Heart left ventricle (tissue), 16 donors: ENCODE measurements around the gene CPNE4. TPM values are rescaled to one million over a fixed set of nuclear protein-coding genes. Genes with fewer than 3 reads are reported as not detected.

Source experiments
- ATAC-seq, 4 donors: fragments of 200-7000 bp; cut with Tn5 transposase; one replicate each; pipeline ENCODE4 v1.9.1; 2020 to 2022; ENCODE audit warnings: moderate library complexity in 4 of 4, mild to moderate bottlenecking in 3 of 4, moderate number of reproducible peaks in 1 of 4
- DNase-seq, 5 donors: peaks; one replicate each; pipeline ENCODE4 v3.0.0-alpha.2; 2020
- H3K27ac ChIP-seq, 12 donors: fragments of 200-600 bp; sonication (generic) in 4 of 12; one replicate each; pipeline versions ENCODE4 v1.5.0 to v1.8.0; 2016 to 2022; ENCODE audit warnings: mild to moderate bottlenecking in 2 of 12
- H3K27me3 ChIP-seq, 9 donors: fragments of 200-600 bp; sonication (generic) in 2 of 9; one replicate each; pipeline versions ENCODE4 v1.5.1 to v1.8.0; 2016 to 2022; ENCODE audit warnings: mild to moderate bottlenecking in 3 of 9
- H3K36me3 ChIP-seq, 9 donors: fragments of 200-600 bp; sonication (generic) in 2 of 9; one replicate each; pipeline versions ENCODE4 v1.5.0 to v1.8.0; 2018 to 2022; ENCODE audit warnings: mild to moderate bottlenecking in 2 of 9
- H3K4me1 ChIP-seq, 12 donors: fragments of 200-600 bp; sonication (generic) in 4 of 12; one replicate each; pipeline versions ENCODE4 v1.5.0 to v1.8.0; 2016 to 2022; ENCODE audit warnings: mild to moderate bottlenecking in 3 of 12
- H3K4me3 ChIP-seq, 12 donors: fragments of 200-600 bp; sonication (generic) in 4 of 12; one replicate each; pipeline versions ENCODE4 v1.5.0 to v1.8.0; 2017 to 2022; ENCODE audit warnings: mild to moderate bottlenecking in 9 of 12, moderate library complexity in 4 of 12
- H3K9me3 ChIP-seq, 12 donors: fragments of 200-600 bp; sonication (generic) in 4 of 12; one replicate each; pipeline versions ENCODE4 v1.5.0 to v1.8.0; 2016 to 2022; ENCODE audit warnings: mild to moderate bottlenecking in 1 of 12
- CTCF ChIP-seq, 12 donors: fragments of 200-600 bp; sonication (generic) in 4 of 12; IDR thresholded peaks; one replicate each; pipeline versions ENCODE4 v1.5.0 to v1.8.0; 2018 to 2022; ENCODE audit warnings: antibody characterized with exemption in 12 of 12, mild to moderate bottlenecking in 5 of 12
- POLR2A ChIP-seq, 2 donors: fragments of 450-650 bp; IDR thresholded peaks; one replicate each; pipeline ENCODE4 v1.6.1; 2017; ENCODE audit warnings: antibody characterized with exemption in 2 of 2, mild to moderate bottlenecking in 2 of 2, moderate library complexity in 2 of 2
- WGBS, 4 donors: extraction: QIAGEN DNeasy Blood & Tissue Kit in 2 of 4; methylation state at CpG; one replicate each; pipeline versions ENCODE4 v1.1.5 to v1.1.7; 2013 to 2018; 5-methylcytosine and 5-hydroxymethylcytosine counted together
- intact Hi-C, 10 donors: fragments of 100-400 bp; cut with DNase I; formaldehyde crosslinking; loops; one replicate each; pipeline versions ENCODE4 v1.11.1 to v1.14.2; 2022
- polyA plus RNA-seq, 2 donors: library from polyadenylated mRNA; stranded (reverse); fragments of 200-250 nt; gene quantifications; one replicate each; pipeline ENCODE4 v1.2.3, GENCODE V29; 2013
- total RNA-seq, 9 donors: library from RNA; depleted of rRNA in 2 of 9; stranded (reverse); fragments of >200 nt in 2 of 9; fragmentation: NEBNext Ultra II Directional in 3 of 9; extraction: Animal tissue kit (Norgen Biotek cat#: 25700) in 3 of 9; gene quantifications; one replicate each; pipeline versions ENCODE4 v1.1.0 to v1.2.4, GENCODE V29; 2016 to 2023
- donor health status: ischemic (EF 13 %, LVEDD 7.1; RV severe dilation, severe dysfunction).
- donor health status: healthy with polysubstance abuse.
- donor health status: DM: no; HTN: yes; CAD: no.
- donor health status: DM: no; HTN: no; CAD: no.
- donor health status: ischemic (EF 25% LVEDD 6.9; RV normal size, moderate dysfunction).
- donor health status: ischemic (EF 25% LVEDD 5.7; RV mildly dilated, moderate dysfunction).
- donor health status: healthy.
- donor health status: DM: yes; HTN: yes; CAD: no.
- donor health status: ischemic (EF 35%, LVEDD 5.7; RV mildly dilated, moderate dysfunction).
- donor health status: nonischemic (EF 11% LVEDD 7.7; RV severe dilation, severe dysfunction).
- donor health status: DM: yes; HTN: yes; CAD: no.
- donor health status: PGD.
- donor health status: ischemic (EF 29% LVEDD 5.4; RV normal size, mild dysfunction).
- donor health status: nonischemic (EF 23%, LVEDD 6.1; RV moderate dilation, normal function).

Gene CPNE4
- total and polyA plus RNA-seq, 11 donors = 1.7 to 99.7 (median 24.9) TPM

GRCh38 chr3:131605916-131606315 is 428.9 kb downstream of the CPNE4 start:
- Histone ChIP-seq H3K4me3 (no peak overlapping the region), H3K4me1 (peaks cover 0 to 9% (median 0%) of the 10 kb centered on the region in 12 donors), H3K9me3 (no peaks in the 10 kb centered on the region), H3K27ac (no peak overlapping the region), H3K36me3 (no peaks in the 10 kb centered on the region), H3K27me3 (no peaks in the 10 kb centered on the region)
- intact Hi-C loops = no loop called here
- ATAC-seq (no peak), DNase-seq (no peak)
- TF ChIP-seq CTCF (IDR thresholded peaks at IDR 0.05) (no peak), POLR2A (IDR thresholded peaks at IDR 0.05) (no peak)
- WGBS, 4 donors = 58 to 89% (median 78%) methylated on average over 2 of the region's 2 CpGs

GRCh38 chr3:131602011-131602779 is 432.6 kb downstream of the CPNE4 start:
- peaks cover 0 to 9% (median 0%) of the 10 kb centered on the region in 12 donors for H3K4me1 ChIP-seq
- no peak overlapping the region for H3K4me3 ChIP-seq
- ATAC-seq = no peak
- H3K36me3 ChIP-seq = no peaks in the 10 kb centered on the region
- no peak for TF ChIP-seq POLR2A (IDR thresholded peaks at IDR 0.05)
- TF ChIP-seq CTCF (IDR thresholded peaks at IDR 0.05) = no peak
- no peaks in the 10 kb centered on the region for H3K27me3 ChIP-seq
- no peak overlapping the region for H3K27ac ChIP-seq
- no peak for DNase-seq
- intact Hi-C loops = no loop called here
- H3K9me3 ChIP-seq = no peaks in the 10 kb centered on the region

DNA sequence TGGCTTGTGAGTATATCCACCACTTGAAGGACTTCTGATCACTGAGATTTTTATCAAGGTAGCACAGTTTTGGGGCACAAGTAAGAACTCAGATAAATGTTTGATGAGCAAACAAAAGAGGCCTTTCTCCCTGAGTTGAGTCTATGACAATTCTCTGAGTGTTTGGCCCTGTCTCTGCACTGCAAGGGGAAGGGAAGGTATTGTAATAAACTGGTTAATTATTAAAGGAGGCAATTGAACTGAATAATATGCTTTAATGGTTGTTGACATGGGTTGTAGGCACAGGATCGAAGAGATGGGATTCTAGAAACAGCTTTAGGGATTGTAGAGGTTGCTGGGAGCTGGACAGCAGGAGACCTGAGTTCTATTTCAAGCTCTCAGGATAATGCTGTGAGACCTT is 437.0 kb downstream of the CPNE4 start:
- WGBS, 4 donors = 75 to 83% (median 79%) methylated on average over 1 of the region's 1 CpG
- Histone ChIP-seq H3K27me3 (no peaks in the 10 kb centered on the region), H3K27ac (no peak overlapping the region), H3K9me3 (no peaks in the 10 kb centered on the region), H3K4me3 (no peak overlapping the region), H3K36me3 (no peaks in the 10 kb centered on the region), H3K4me1 (peaks cover 0 to 5% (median 0%) of the 10 kb centered on the region in 12 donors)
- intact Hi-C loops = no loop called here
- TF ChIP-seq POLR2A (IDR thresholded peaks at IDR 0.05) (no peak), CTCF (IDR thresholded peaks at IDR 0.05) (no peak)
- ATAC-seq (no peak), DNase-seq (no peak)

- no peak for TF ChIP-seq POLR2A (IDR thresholded peaks at IDR 0.05)
- TF ChIP-seq CTCF (IDR thresholded peaks at IDR 0.05) = no peak
- no peaks in the 10 kb centered on the region for H3K27me3 ChIP-seq
- no peaks in the 10 kb centered on the region for H3K36me3 ChIP-seq
- intact Hi-C loops = no loop called here
- WGBS, 4 donors = 38 to 78% (median 68%) methylated on average over 1 of the region's 1 CpG
- H3K9me3 ChIP-seq = no peaks in the 10 kb centered on the region
- no peak for DNase-seq
- no peak overlapping the region for H3K4me3 ChIP-seq
- no peak for ATAC-seq
- no peaks in the 10 kb centered on the region for H3K4me1 ChIP-seq
- H3K27ac ChIP-seq = no peak overlapping the region
Measured at GRCh38 chr3:131596884-131597283, 437.9 kb downstream of the CPNE4 start.
